Measurements from ENCODE around the gene TESK1.

DNA sequence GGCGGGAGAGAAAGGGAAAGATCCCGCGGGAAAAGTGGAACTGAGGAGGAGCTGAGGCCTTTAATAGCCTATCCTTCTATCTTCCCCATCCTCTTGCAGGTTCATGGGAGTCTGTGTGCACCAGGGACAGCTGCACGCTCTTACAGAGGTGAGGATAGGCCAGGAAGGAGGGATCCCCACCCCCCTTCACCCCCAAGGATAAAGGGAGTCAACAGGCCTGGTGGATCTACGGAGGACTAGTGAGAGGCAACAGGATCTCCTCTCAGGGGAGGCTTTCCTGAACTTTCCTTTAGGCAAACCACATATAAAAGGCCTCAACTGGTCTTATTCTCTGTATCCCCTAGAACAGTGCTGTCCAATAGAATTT, 1.1 kb downstream of the TESK1 start:
- TF ChIP-seq, protein P1, sequence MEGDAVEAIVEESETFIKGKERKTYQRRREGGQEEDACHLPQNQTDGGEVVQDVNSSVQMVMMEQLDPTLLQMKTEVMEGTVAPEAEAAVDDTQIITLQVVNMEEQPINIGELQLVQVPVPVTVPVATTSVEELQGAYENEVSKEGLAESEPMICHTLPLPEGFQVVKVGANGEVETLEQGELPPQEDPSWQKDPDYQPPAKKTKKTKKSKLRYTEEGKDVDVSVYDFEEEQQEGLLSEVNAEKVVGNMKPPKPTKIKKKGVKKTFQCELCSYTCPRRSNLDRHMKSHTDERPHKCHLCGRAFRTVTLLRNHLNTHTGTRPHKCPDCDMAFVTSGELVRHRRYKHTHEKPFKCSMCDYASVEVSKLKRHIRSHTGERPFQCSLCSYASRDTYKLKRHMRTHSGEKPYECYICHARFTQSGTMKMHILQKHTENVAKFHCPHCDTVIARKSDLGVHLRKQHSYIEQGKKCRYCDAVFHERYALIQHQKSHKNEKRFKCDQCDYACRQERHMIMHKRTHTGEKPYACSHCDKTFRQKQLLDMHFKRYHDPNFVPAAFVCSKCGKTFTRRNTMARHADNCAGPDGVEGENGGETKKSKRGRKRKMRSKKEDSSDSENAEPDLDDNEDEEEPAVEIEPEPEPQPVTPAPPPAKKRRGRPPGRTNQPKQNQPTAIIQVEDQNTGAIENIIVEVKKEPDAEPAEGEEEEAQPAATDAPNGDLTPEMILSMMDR (IDR thresholded peaks at IDR 0.05): no peak
- no peak for TF ChIP-seq POLR2AphosphoS5 (IDR thresholded peaks at IDR 0.05)

Measured in sigmoid colon (tissue), 4 donors.